Stimulated activated CD8-positive, alpha-beta memory T cell treated with anti-CD3 and anti-CD28 coated beads, Interleukin-7, amount 100 ng/mL, for 24 hours (primary cell): Measurements from ENCODE around the gene ZNF484.
"Not testable (repeated sequence)": the region's sequence is repeated elsewhere in the genome, so short reads cannot be mapped to it uniquely, and the experiment has no call there.

ENCODE experiments used
- DNase-seq: peaks from one replicate; pipeline ENCODE4 v3.0.0-alpha.2; 2020; ENCODE audit warnings: low read depth

Gene ZNF484

GRCh38 chr9:92860867-92861266 lies 17.0 kb downstream of the ZNF484 start:
- DNase-seq: no peak

DNA sequence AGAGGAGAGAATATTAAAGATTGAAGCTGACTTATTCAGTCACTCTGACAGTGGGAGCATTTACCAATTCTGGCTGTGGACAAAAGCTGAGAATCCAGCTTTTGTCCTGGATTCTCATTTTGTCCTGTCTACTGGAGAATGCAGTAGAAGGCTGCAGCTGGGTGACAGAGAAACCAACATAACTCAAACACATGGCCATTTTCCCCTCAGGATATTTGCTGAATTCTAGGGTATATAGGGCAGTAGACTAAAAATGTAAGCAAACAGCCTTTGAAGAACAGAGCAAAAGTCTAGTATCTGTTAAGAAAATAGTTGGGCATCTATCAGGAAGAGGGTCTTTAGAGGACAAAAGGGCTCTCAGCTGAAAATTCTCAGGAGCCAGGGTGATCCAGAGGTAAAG lies 20.6 kb downstream of the ZNF484 start:
- DNase-seq: no peak

- no peak for DNase-seq
Observed at GRCh38 chr9:92853716-92854115, 24.1 kb downstream of the ZNF484 start.

DNA sequence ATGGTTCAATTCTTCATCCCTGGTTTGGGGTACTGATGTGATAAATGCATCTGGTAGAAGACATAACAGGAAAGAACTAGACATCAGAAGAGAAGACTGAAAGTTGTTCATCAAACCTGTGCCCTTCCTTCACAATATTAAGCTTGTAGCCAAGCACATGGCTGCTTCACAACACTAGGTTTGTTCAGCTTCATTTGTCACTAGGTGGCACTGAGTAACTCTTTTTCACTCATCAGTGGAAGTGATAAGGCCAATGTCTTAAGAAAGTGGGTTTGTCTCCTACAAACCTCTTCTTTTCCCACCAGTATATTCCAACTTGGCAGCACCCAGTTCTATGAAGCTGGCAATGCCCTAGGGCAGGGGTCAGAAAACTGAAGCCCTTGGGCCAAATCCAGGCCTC lies 26.9 kb downstream of the ZNF484 start:
- DNase-seq: no peak

- not testable (repeated sequence) for DNase-seq
Observed at GRCh38 chr9:92848740-92849139, 29.1 kb downstream of the ZNF484 start.

DNA sequence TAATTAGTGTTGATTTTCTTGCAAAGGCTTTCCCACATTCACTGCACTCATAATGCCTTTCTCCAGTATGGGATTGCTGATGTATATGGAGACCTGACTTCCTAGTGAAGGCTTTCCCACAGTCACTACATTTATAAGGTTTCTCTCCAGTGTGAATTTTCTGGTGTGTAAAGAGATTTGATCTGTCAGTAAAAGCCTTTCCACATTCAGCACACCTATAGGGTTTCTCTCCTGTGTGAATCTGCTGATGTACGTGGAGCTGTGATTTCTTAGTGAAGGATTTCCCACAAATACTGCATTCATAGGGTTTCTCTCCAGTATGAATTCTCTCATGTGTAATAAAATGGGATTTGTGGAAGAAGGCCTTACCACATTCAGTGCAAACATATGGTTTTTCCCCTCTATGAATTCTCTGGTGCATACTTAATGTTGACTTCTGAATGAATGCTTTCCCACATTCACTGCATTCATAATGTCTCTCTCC lies 31.1 kb downstream of the ZNF484 start:
- DNase-seq: no peak

DNA sequence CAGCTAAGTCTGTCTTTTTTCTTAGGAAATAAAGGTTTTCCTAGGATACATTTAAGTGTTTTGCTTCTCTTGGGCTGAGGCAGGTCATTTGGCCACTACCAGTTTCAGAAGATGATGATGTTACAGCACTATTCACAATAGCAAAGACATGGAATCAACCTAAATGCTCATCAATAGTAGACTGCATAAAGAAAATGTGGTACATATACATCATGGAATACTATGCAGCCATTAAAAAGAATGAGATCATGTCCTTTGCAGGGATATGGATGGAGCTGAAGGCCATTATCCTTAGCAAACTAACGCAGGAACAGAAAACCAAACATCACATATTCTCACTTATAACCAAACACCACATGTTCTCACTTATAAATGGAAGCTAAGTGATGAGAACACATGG lies 39.4 kb downstream of the ZNF484 start:
- DNase-seq: not testable (repeated sequence)

DNA sequence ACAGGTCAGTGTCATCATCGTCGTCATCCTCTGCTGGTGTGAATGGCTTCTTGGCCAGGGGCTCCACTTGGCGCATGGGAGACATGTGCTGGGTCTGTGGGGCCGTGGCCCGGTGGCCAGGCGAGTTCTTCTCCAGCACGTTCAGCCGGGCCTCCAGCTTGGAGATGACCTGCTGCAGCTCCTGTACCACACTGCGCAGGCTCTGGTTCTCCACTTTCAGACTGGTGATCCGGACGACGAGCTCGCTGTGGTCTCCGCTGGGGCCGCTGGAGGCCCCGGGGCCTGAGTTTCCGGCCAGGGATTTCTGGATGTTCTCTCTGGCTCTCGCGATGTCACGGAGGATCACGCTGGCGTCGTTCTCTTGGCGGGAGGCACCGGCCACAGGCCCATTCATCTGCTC lies 40.6 kb downstream of the ZNF484 start:
- DNase-seq: no peak

DNA sequence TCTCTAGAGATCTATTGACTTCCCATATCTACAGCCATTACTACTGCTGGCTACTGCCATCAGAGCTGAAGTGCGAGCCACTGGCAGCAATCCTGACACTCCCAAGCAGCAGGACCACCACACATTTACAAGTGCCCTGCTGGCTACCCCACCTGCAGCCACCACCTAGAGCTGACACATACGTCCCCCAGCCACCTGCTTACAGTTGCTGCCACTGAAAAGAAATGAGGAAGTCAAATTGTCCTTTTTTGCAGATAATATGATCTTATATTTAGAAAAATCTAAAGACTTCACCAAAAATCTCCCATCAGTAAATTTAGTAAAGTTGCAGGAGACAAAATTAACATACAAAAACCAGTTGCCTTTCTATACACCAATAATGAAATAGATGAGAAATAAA lies 48.4 kb downstream of the ZNF484 start:
- DNase-seq: no peak

- DNase-seq: not testable (repeated sequence)
Observed at GRCh38 chr9:92825065-92825464, 52.8 kb downstream of the ZNF484 start.

GRCh38 chr9:92820964-92821363 lies 56.9 kb downstream of the ZNF484 start:
- DNase-seq: no peak

DNA sequence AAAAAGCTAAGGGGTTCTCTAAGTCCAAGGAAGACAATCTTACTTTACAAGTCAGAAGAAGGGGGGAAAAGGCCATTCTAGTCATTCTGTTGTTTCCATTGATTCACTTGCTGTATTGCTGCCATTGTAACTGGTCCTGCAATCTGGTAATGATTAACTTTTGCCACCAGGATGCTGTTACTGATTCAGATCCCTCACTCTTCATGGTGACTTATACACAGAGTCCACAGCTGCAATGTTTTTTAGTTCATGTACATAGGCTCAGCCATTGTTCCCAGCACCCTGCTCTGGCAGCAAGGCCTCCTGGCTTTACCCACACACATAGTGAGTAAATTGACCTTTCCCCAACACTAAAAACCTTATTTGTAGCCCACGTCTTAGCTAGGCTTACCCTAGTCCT lies 57.9 kb downstream of the ZNF484 start:
- not testable (repeated sequence) for DNase-seq

DNA sequence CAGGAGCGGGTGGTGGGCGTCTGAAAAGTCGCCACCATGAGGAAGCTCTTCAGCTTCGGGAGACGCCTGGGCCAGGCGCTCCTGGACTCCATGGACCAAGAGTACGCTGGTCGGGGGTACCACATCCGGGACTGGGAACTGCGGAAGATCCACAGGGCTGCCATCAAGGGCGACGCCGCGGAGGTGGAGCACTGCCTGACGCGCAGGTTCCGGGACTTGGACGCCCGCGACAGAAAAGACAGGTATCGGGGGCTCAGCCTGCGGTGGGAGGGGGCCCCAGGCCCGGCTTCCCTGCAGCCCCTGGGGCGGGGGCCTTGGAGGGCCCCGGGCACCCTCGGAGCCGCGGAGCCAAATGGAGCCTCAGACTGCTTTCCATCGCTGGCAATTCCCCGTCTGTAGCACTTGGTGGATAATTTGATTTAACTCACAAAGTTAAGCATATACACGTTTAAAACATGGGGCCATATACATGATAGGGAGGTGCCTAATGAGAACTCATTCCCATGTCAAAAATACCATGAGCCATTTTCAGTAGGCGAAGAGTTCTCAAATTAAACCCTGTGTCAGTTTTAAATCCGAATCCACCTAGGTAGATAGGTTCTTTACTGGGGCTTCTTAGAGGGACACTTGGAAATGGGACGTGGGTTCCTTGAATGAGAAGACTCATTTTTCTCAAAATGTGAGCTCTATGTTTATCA lies 68.1 kb downstream of the ZNF484 start:
- DNase-seq: not testable (repeated sequence)

DNA sequence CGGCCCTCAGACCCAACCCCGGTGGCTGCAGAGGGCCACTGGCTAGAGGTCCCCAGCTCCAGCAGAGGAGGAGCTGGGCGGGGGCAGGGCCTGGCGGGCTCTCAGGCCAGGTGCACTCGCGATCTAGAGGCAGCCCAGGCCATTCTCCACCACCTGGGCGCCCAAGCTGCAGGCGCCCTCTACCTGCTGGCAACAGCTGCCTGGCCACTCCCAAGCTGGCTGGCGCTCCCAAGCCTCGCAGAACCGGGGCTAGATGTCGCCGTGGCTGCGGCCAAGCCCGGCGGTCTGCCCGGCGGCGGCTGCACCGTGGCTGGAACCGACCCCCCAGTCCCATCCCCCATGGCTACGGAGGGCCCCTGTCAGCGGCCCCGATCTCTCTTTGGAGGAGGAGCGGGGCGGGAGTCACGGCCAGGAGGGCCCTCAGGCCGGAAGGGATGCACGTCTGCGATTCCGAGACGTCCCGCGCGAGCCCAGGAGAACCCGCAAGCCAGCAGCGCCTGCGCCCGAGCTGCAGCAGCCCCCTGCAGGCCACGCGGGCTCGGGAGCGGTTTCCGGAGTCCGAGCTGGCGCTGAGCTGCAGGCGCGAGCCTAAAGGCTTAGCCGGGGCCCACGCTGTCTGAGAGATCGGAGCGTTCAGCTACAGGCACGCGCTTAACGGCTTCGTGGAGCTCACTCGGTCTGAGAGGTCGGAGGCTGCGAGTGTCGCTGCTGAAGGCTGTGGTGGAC lies 68.9 kb downstream of the ZNF484 start:
- DNase-seq: no peak

DNA sequence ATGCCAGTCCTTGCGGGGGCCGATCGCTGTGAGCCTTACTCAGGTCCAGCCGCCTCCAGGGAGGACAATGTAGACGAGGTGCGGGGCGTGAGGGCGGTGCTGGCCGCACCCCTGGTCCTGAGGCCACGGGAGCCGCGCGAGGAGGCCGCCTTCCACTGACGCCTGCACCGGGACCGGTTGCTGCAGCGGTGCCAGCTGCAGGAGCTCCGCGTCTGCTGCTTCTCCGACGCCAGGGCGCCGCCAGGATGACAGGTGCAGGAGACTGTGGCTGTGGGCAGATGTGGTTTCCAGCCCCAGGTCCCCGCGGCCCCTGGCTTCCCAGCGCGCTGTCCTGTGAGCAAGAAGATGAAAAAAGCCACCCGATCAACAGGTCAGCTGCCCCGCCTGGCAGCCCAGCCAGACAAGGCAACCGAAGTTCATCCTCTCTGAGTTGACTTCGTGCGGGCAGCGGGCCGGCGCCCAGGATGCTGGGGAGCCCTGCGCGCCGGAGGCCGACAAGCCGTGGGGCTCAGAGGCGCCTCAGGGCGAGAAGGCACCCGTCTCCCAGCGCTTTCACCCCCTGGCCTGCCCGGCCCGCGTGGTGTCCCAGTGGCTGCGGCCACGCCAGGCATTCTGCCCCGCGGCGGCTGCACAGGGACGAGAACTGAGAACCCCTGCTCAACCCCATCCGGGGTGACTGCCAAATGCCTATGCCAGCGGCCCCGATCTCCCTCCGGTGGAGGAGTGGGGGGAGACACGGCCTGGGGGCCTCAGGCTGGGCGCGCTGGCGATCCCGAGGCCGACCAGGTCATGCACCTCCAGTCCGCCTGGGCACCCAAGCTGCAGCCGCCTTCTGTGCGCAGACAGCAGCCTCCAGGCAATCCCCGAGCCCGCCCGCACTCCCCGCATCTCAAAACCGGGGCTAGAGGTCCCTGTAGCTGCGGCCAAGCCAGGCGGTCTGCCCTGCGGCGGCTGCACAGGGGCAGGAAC lies 69.8 kb downstream of the ZNF484 start:
- no peak for DNase-seq

GRCh38 chr9:92807031-92807756 lies 70.6 kb downstream of the ZNF484 start:
- DNase-seq: no peak

- no peak for DNase-seq
Observed at GRCh38 chr9:92804727-92805126, 73.1 kb downstream of the ZNF484 start.

DNA sequence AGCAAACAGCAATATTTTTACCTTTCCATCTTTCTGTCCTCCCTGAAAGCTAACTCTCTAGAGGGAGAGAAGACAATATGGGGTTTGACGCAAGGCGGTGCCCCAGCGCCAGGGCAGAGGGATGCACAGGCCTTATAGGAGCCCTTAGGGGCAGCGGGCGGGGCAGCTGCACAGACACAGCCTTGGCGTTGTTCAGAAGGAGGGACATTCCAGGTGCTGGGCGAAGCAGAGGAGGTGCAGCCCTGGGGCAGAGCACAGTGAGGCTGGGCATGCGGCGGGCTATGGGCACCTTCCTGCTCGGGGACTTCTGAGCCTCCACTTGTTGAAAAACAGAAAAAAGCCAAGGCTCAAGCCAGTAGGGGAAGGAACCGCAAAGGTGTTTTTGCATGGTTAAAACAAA lies 79.5 kb downstream of the ZNF484 start:
- DNase-seq: no peak

GRCh38 chr9:92796337-92796804 lies 81.5 kb downstream of the ZNF484 start:
- DNase-seq: not testable (repeated sequence)

GRCh38 chr9:92795598-92796336 lies 82.1 kb downstream of the ZNF484 start:
- DNase-seq: no peak
